Sigmoid colon (tissue), 7 donors: ENCODE measurements around the gene LRRFIP1. TPM values are rescaled to one million over a fixed set of nuclear protein-coding genes. Genes with fewer than 3 reads are reported as not detected.

Experiments used
- DNase-seq: peaks from one replicate; pipeline ENCODE4 v3.0.0-alpha.2; 2019
- H3K27ac ChIP-seq, 4 donors: fragments of 200-600 bp; sonication (generic); one replicate each; pipeline ENCODE4 v1.5.1; 2016 to 2019; ENCODE audit warnings: mild to moderate bottlenecking in 1 of 4
- H3K27me3 ChIP-seq, 3 donors: fragments of 200-600 bp; sonication (generic); one replicate each; pipeline ENCODE4 v1.5.1; 2019; ENCODE audit warnings: mild to moderate bottlenecking in 1 of 3
- H3K36me3 ChIP-seq, 4 donors: fragments of 200-600 bp; sonication (generic); one replicate each; pipeline ENCODE4 v1.5.1; 2016 to 2019
- H3K4me1 ChIP-seq, 4 donors: fragments of 200-600 bp; sonication (generic); one replicate each; pipeline ENCODE4 v1.5.1; 2017 to 2019
- H3K4me3 ChIP-seq, 4 donors: fragments of 200-600 bp; sonication (generic); one replicate each; pipeline ENCODE4 v1.5.1; 2017 to 2019; ENCODE audit warnings: mild to moderate bottlenecking in 2 of 4, moderate library complexity in 1 of 4
- H3K9me3 ChIP-seq, 4 donors: fragments of 200-600 bp in 3 of 4; sonication (generic) in 3 of 4; one replicate each; pipeline versions ENCODE4 v1.5.1 to v1.6.1; 2013 to 2019
- CTCF ChIP-seq, 4 experiments: fragments of 450-650 bp in 3 of 4; fragments of 200-600 bp in 1 of 4; IDR thresholded peaks; one replicate each; pipeline ENCODE4 v1.5.1; 2016 to 2019; ENCODE audit warnings: antibody characterized with exemption in 4 of 4, mild to moderate bottlenecking in 3 of 4, moderate library complexity in 2 of 4
- EP300 ChIP-seq, 4 donors: sonication (generic); formaldehyde crosslinking; IDR thresholded peaks; one replicate each; pipeline ENCODE4 v1.6.1; 2017; ENCODE audit warnings: antibody characterized with exemption in 4 of 4
- POLR2A ChIP-seq, 2 donors: fragments of 450-650 bp; IDR thresholded peaks; one replicate each; pipeline ENCODE4 v1.6.1; 2016; ENCODE audit warnings: antibody characterized with exemption in 2 of 2, mild to moderate bottlenecking in 2 of 2, moderate library complexity in 2 of 2
- POLR2AphosphoS5 ChIP-seq, 4 donors: sonication (generic); formaldehyde crosslinking; IDR thresholded peaks; one replicate each; pipeline ENCODE4 v1.6.1; 2017; ENCODE audit warnings: antibody characterized with exemption in 4 of 4
- WGBS, 2 donors: extraction: QIAGEN DNeasy Blood & Tissue Kit; methylation state at CpG; one replicate each; pipeline ENCODE4 v1.1.7; 2013; 5-methylcytosine and 5-hydroxymethylcytosine counted together
- intact Hi-C: fragments of 100-400 bp; cut with DNase I; formaldehyde crosslinking; loops from one replicate; pipeline ENCODE4 v1.15.1; 2023
- polyA plus RNA-seq, 3 donors: library from polyadenylated mRNA; stranded (reverse); fragments of 200-250 nt; gene quantifications; one replicate each; pipeline ENCODE4 v1.2.3, GENCODE V29; 2013
- total RNA-seq, 4 donors: library from RNA; depleted of rRNA; stranded (reverse); fragments of >200 nt; gene quantifications; one replicate each; pipeline ENCODE4 v1.1.0, GENCODE V29; 2016
- donor health status: healthy with polysubstance abuse.
- donor health status: Bipolar disorder and iron deficiency.
- donor health status: healthy.

LRRFIP1 gene
- total and polyA plus RNA-seq, 7 donors: 42.0 to 185 (median 112) TPM

GRCh38 chr2:237737196-237737865, 109.9 kb downstream of the LRRFIP1 start:
- no peaks in the 10 kb centered on the region for H3K36me3 ChIP-seq

GRCh38 chr2:237738255-237738654, 110.9 kb downstream of the LRRFIP1 start:
- intact Hi-C loops: loop anchor here (2.0 kb wide), 1 partner anchor 45 kb away; no protein-coding TSS in a partner anchor
- no peaks in the 10 kb centered on the region for H3K27me3 ChIP-seq
- DNase-seq: peak; percentile 59
- TF ChIP-seq EP300 (IDR thresholded peaks at IDR 0.05) (no peak), CTCF (IDR thresholded peaks at IDR 0.05) (no peak), POLR2AphosphoS5 (IDR thresholded peaks at IDR 0.05) (no peak), POLR2A (IDR thresholded peaks at IDR 0.05) (no peak)
- H3K27ac ChIP-seq: peak overlapping the region; percentile 79 to 92 (median 84)
- no peaks in the 10 kb centered on the region for H3K9me3 ChIP-seq
- 86 to 90% methylated on average over 10 of the region's 10 CpGs for WGBS, 2 donors
- peak overlapping the region in 1 of 4 donors; percentile 8 for H3K4me3 ChIP-seq
- H3K36me3 ChIP-seq: no peaks in the 10 kb centered on the region
- H3K4me1 ChIP-seq: peaks cover 0 to 96% (median 94%) of the 10 kb centered on the region in 4 donors

More at GRCh38 chr2:237737196-237737865, 109.9 kb downstream of the LRRFIP1 start:
- Histone ChIP-seq H3K4me1 (peaks cover 0 to 100% (median 95%) of the 10 kb centered on the region in 4 donors), H3K27ac (peak overlapping the region; percentile 79 to 92 (median 84)), H3K9me3 (no peaks in the 10 kb centered on the region), H3K27me3 (no peaks in the 10 kb centered on the region), H3K4me3 (no peak overlapping the region)
- intact Hi-C loops: no loop called here
- TF ChIP-seq POLR2A (IDR thresholded peaks at IDR 0.05): no peak
- no peak for TF ChIP-seq CTCF (IDR thresholded peaks at IDR 0.05)
- no peak for TF ChIP-seq EP300 (IDR thresholded peaks at IDR 0.05)
- no peak for TF ChIP-seq POLR2AphosphoS5 (IDR thresholded peaks at IDR 0.05)
- 88% methylated on average over 9 of the region's 9 CpGs for WGBS, 2 donors
- no peak for DNase-seq

DNA sequence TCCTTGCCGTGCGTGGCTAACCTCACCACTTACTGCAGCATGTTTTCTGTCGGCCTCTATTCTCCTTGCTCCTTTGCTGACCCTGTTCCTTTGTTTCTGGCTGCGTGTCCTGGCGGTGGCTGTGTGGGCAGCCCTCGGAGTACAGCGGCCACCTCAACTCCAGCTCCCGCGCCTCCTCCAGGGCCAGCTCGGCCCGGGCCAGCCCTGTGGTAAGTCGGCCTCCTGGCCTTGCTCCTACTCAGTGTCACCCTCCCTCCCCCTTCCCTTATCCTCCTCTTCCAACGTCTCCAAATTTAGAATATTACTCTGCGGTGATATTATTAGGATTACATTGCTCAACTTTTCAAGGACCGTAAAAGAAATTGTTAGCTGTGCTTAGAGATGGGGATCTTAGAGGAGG, 111.7 kb downstream of the LRRFIP1 start:
- no peaks in the 10 kb centered on the region for H3K36me3 ChIP-seq
- no peaks in the 10 kb centered on the region for H3K27me3 ChIP-seq
- no peaks in the 10 kb centered on the region for H3K9me3 ChIP-seq
- peaks cover 0 to 96% (median 94%) of the 10 kb centered on the region in 4 donors for H3K4me1 ChIP-seq
- peak; percentile 87 for DNase-seq
- TF ChIP-seq EP300 (IDR thresholded peaks at IDR 0.05): peak in 2 of 4 donors; percentile 6 to 58
- peak; percentile 17 to 39 for TF ChIP-seq POLR2A (IDR thresholded peaks at IDR 0.05)
- TF ChIP-seq CTCF (IDR thresholded peaks at IDR 0.05): no peak
- TF ChIP-seq POLR2AphosphoS5 (IDR thresholded peaks at IDR 0.05): peak; percentile 56 to 75 (median 72)
- intact Hi-C loops: loop anchor here (2.0 kb wide), 1 partner anchor 46 kb away; no protein-coding TSS in a partner anchor
- WGBS, 2 donors: 85 to 92% methylated on average over 15 of the region's 15 CpGs
- peak overlapping the region in 1 of 4 donors; percentile 8 for H3K4me3 ChIP-seq
- peak overlapping the region; percentile 79 to 92 (median 84) for H3K27ac ChIP-seq

- Histone ChIP-seq H3K27me3 (no peaks in the 10 kb centered on the region), H3K4me3 (no peak overlapping the region), H3K9me3 (no peaks in the 10 kb centered on the region), H3K36me3 (no peaks in the 10 kb centered on the region), H3K4me1 (peaks cover 0 to 84% (median 82%) of the 10 kb centered on the region in 4 donors), H3K27ac (peak overlapping the region in 3 of 4 donors; percentile 67 to 92 (median 87))
- peak; percentile 54 for DNase-seq
- TF ChIP-seq POLR2AphosphoS5 (IDR thresholded peaks at IDR 0.05): no peak
- TF ChIP-seq CTCF (IDR thresholded peaks at IDR 0.05): no peak
- intact Hi-C loops: loop anchor here (5.0 to 10.0 kb wide), 2 partner anchors 70 to 617 kb away; no protein-coding TSS in a partner anchor
- WGBS, 2 donors: 79 to 92% methylated on average over 12 of the region's 12 CpGs
These were observed 114.8 kb downstream of the LRRFIP1 start for GRCh38 chr2:237742191-237742590.
